Astrocyte of the spinal cord (primary cell): Measurements from ENCODE around the gene STK32B.

ENCODE experiments used
- DNase-seq: peaks from one replicate; pipeline ENCODE4 v3.0.0; 2011; ENCODE audit warnings: low read depth, low spot score
- H3K4me3 ChIP-seq: 2 replicates; pipeline ENCODE4 v1.5.1; 2011; ENCODE audit warnings: low read depth, mild to moderate bottlenecking, low read length, moderate library complexity
- CTCF ChIP-seq: IDR thresholded peaks from 2 replicates; pipeline ENCODE4 v1.5.1; 2012; ENCODE audit warnings: low read depth, mild to moderate bottlenecking, low read length, inconsistent platforms
- in situ Hi-C: cut with HindIII; loops from 2 replicates; pipeline ENCODE4 v1.10.0; 2017; ENCODE audit warnings: low sequenced_read_pairs

The STK32B gene

GRCh38 chr4:5373327-5373726 is 322.0 kb downstream of the STK32B start:
- in situ Hi-C loops, result no loop called here
- DNase-seq, result no peak
- no peak for TF ChIP-seq CTCF
- no peak overlapping the region for H3K4me3 ChIP-seq

- in situ Hi-C loops, result no loop called here
- DNase-seq, result no peak
- no peak overlapping the region for H3K4me3 ChIP-seq
- no peak for TF ChIP-seq CTCF
Measured at GRCh38 chr4:5374592-5374991, 323.3 kb downstream of the STK32B start.

- no peak overlapping the region for H3K4me3 ChIP-seq
- DNase-seq, result no peak
- in situ Hi-C loops, result no loop called here
- TF ChIP-seq CTCF, result no peak
Measured at GRCh38 chr4:5374994-5375393, 323.7 kb downstream of the STK32B start.

- in situ Hi-C loops, result no loop called here
- no peak for TF ChIP-seq CTCF
- H3K4me3 ChIP-seq, result no peak overlapping the region
- DNase-seq, result no peak
Measured at GRCh38 chr4:5376015-5376414, 324.7 kb downstream of the STK32B start.

- peak; percentile 26 for TF ChIP-seq CTCF
- DNase-seq, result no peak
- in situ Hi-C loops, result no loop called here
- no peak overlapping the region for H3K4me3 ChIP-seq
Measured at GRCh38 chr4:5378002-5378401, 326.7 kb downstream of the STK32B start.

- no peak for DNase-seq
- no peak overlapping the region for H3K4me3 ChIP-seq
- in situ Hi-C loops, result no loop called here
- TF ChIP-seq CTCF, result no peak
Measured at GRCh38 chr4:5379895-5380294, 328.6 kb downstream of the STK32B start.

GRCh38 chr4:5381961-5382441 is 330.7 kb downstream of the STK32B start:
- TF ChIP-seq CTCF, result no peak
- H3K4me3 ChIP-seq, result no peak overlapping the region
- in situ Hi-C loops, result no loop called here
- DNase-seq, result peak; percentile 61
